GM12878 (cell line): ENCODE data around the gene CELF2. TPM values are rescaled to one million over a fixed set of nuclear protein-coding genes. Genes with fewer than 3 reads are reported as not detected.

Source experiments
- BHLHE40 ChIP-seq, 2 experiments: fragments of 450-650 bp in 1 of 2; IDR thresholded peaks; 2 replicates each; pipeline ENCODE4 v1.6.1; 2011 to 2017; ENCODE audit warnings: low read depth in 2 of 2, borderline replicate concordance in 1 of 2, improper control_type of control experiment in 1 of 2, low read length in 1 of 2, mild to moderate bottlenecking in 1 of 2
- FOXM1 ChIP-seq: IDR thresholded peaks from 2 replicates; pipeline ENCODE4 v1.6.1; 2012; ENCODE audit warnings: low read depth, mild to moderate bottlenecking, inconsistent platforms, low read length, moderate library complexity
- RAD21 ChIP-seq: IDR thresholded peaks from 2 replicates; pipeline ENCODE4 v1.6.1; 2011; ENCODE audit warnings: mild to moderate bottlenecking, low read depth, low read length, moderate library complexity; ENCODE audit not compliant: insufficient read depth
- SP1 ChIP-seq: IDR thresholded peaks from one replicate; pipeline ENCODE4 v1.6.1; 2011; ENCODE audit warnings: low read depth, low read length
- YY1 ChIP-seq: IDR thresholded peaks from 2 replicates; pipeline ENCODE4 v1.6.1; 2011; ENCODE audit warnings: low read depth, mild to moderate bottlenecking, low read length
- polyA plus RNA-seq, 11 experiments: library from polyadenylated mRNA; depleted of rRNA in 4 of 11; unstranded in 6 of 11; stranded (reverse) in 5 of 11; fragments of >200 nt; fragmentation: Nextera tagmentation in 4 of 11; fragmentation: Illumina TruSeq in 1 of 11; extraction: Ambion mirVana in 4 of 11; extraction: Trizol in 1 of 11; gene quantifications; 1 replicate in 1 of 11; 2 replicates in 10 of 11; pipeline versions ENCODE4 v1.2.1 to v1.2.3, GENCODE V29; 2011 to 2016; ENCODE audit warnings: inconsistent platforms in 2 of 11, missing spikeins in 2 of 11, low read depth in 1 of 11
- total RNA-seq, 4 experiments: library from RNA; depleted of rRNA in 3 of 4; stranded (reverse); fragments of >200 nt in 3 of 4; fragmentation: Illumina TruSeq in 1 of 4; extraction: Trizol in 1 of 4; gene quantifications; 2 replicates each; pipeline versions ENCODE4 v1.2.1 to v1.2.3, GENCODE V29; 2013 to 2021
- TF ChIP-seq, protein P1 (sequence below): fragments of 450-650 bp; IDR thresholded peaks from 2 replicates; pipeline ENCODE4 v1.6.1; 2018; ENCODE audit warnings: mild to moderate bottlenecking, low read depth, moderate library complexity; ENCODE audit not compliant: partially characterized antibody
- TF ChIP-seq, protein P2 (sequence below): IDR thresholded peaks from 2 replicates; pipeline ENCODE4 v1.6.1; 2011; ENCODE audit warnings: low read depth, mild to moderate bottlenecking, low read length, moderate library complexity, borderline replicate concordance; ENCODE audit errors: extremely low read depth
- TF ChIP-seq, protein P3 (sequence below): fragments of 450-650 bp; IDR thresholded peaks from 2 replicates; pipeline ENCODE4 v1.6.1; 2016; ENCODE audit warnings: mild to moderate bottlenecking, moderate library complexity, borderline replicate concordance

CELF2 gene
- total and polyA plus RNA-seq, 10 of the 15 experiments (the other 5 are each of a cell fraction or from before 2014, with no cell fraction given), result 20.8 to 129 (median 86.3) TPM

DNA sequence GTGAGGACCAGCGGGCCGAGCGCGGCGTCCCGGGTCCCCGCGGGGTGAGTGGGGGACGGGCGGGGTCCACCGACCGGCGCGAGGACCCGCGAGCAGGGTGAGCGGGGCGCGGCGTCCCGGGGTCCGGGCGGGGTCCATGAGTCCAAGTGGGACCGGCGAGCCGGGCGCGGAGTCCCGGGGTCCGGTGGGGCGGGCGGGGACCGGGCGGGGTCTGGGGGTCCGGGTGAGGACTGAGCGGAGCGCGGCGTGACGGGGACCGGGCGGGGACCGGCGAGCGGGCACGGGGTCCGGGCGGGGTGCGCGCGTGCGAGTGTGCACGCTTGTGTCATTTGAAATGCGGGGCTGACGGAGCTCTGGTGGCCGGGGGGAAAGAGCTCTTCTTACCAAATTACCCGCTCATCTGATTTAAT is 765 bp downstream of the CELF2 start (continued):
- TF ChIP-seq, protein P1, sequence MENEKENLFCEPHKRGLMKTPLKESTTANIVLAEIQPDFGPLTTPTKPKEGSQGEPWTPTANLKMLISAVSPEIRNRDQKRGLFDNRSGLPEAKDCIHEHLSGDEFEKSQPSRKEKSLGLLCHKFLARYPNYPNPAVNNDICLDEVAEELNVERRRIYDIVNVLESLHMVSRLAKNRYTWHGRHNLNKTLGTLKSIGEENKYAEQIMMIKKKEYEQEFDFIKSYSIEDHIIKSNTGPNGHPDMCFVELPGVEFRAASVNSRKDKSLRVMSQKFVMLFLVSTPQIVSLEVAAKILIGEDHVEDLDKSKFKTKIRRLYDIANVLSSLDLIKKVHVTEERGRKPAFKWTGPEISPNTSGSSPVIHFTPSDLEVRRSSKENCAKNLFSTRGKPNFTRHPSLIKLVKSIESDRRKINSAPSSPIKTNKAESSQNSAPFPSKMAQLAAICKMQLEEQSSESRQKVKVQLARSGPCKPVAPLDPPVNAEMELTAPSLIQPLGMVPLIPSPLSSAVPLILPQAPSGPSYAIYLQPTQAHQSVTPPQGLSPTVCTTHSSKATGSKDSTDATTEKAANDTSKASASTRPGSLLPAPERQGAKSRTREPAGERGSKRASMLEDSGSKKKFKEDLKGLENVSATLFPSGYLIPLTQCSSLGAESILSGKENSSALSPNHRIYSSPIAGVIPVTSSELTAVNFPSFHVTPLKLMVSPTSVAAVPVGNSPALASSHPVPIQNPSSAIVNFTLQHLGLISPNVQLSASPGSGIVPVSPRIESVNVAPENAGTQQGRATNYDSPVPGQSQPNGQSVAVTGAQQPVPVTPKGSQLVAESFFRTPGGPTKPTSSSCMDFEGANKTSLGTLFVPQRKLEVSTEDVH, result no peak
- TF ChIP-seq SP1 (no peak), YY1 (no peak), RAD21 (no peak), BHLHE40 (IDR thresholded peaks at IDR 0.05; ENCODE audit: borderline replicate concordance in 1 of 2, low read depth in 2 of 2, low read length in 1 of 2) (no peak), FOXM1 (no peak)
- TF ChIP-seq, protein P2, sequence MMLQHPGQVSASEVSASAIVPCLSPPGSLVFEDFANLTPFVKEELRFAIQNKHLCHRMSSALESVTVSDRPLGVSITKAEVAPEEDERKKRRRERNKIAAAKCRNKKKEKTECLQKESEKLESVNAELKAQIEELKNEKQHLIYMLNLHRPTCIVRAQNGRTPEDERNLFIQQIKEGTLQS, result no peak
- TF ChIP-seq, protein P3, sequence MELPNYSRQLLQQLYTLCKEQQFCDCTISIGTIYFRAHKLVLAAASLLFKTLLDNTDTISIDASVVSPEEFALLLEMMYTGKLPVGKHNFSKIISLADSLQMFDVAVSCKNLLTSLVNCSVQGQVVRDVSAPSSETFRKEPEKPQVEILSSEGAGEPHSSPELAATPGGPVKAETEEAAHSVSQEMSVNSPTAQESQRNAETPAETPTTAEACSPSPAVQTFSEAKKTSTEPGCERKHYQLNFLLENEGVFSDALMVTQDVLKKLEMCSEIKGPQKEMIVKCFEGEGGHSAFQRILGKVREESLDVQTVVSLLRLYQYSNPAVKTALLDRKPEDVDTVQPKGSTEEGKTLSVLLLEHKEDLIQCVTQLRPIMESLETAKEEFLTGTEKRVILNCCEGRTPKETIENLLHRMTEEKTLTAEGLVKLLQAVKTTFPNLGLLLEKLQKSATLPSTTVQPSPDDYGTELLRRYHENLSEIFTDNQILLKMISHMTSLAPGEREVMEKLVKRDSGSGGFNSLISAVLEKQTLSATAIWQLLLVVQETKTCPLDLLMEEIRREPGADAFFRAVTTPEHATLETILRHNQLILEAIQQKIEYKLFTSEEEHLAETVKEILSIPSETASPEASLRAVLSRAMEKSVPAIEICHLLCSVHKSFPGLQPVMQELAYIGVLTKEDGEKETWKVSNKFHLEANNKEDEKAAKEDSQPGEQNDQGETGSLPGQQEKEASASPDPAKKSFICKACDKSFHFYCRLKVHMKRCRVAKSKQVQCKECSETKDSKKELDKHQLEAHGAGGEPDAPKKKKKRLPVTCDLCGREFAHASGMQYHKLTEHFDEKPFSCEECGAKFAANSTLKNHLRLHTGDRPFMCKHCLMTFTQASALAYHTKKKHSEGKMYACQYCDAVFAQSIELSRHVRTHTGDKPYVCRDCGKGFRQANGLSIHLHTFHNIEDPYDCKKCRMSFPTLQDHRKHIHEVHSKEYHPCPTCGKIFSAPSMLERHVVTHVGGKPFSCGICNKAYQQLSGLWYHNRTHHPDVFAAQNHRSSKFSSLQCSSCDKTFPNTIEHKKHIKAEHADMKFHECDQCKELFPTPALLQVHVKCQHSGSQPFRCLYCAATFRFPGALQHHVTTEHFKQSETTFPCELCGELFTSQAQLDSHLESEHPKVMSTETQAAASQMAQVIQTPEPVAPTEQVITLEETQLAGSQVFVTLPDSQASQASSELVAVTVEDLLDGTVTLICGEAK, result no peak
- TF ChIP-seq, all 136 proteins: peak for 0
